ENCODE data around the gene ANKRD33B. TPM values are rescaled to one million over a fixed set of nuclear protein-coding genes. Genes with fewer than 3 reads are reported as not detected.

The ANKRD33B gene
- total RNA-seq, 1 donor from 2014 or later = 6.1 TPM

DNA sequence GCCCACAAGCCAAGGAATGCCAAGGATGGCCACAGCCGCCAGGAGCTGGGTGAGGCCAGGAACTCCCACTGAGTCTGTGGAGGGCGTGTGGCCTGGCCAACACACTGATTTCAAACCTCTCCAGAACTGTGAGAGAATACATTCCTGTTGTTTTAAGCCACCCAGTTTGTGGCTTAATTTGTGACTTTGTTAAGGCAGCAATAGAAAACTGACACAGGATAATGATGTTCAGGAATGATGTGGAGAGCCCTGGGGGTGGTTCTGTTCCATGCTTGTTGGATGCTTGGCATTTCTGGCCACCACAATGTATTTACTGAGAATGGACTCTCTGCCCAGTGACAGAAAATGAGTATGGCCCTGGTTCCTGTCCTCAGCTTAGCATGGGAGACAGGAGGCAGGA is 114.4 kb downstream of the ANKRD33B start:
- no peak overlapping the region for H3K27ac ChIP-seq
- no peaks in the 10 kb centered on the region for H3K9me3 ChIP-seq
- intact Hi-C loops (cut with DNase I) = no loop called here
- ATAC-seq (no peak), DNase-seq (no peak)
- H3K36me3 ChIP-seq = peaks cover 43% of the 10 kb centered on the region
- no peaks in the 10 kb centered on the region for H3K4me1 ChIP-seq
- TF ChIP-seq, protein P1, sequence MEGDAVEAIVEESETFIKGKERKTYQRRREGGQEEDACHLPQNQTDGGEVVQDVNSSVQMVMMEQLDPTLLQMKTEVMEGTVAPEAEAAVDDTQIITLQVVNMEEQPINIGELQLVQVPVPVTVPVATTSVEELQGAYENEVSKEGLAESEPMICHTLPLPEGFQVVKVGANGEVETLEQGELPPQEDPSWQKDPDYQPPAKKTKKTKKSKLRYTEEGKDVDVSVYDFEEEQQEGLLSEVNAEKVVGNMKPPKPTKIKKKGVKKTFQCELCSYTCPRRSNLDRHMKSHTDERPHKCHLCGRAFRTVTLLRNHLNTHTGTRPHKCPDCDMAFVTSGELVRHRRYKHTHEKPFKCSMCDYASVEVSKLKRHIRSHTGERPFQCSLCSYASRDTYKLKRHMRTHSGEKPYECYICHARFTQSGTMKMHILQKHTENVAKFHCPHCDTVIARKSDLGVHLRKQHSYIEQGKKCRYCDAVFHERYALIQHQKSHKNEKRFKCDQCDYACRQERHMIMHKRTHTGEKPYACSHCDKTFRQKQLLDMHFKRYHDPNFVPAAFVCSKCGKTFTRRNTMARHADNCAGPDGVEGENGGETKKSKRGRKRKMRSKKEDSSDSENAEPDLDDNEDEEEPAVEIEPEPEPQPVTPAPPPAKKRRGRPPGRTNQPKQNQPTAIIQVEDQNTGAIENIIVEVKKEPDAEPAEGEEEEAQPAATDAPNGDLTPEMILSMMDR (IDR thresholded peaks at IDR 0.05) = no peak
- H3K4me3 ChIP-seq = no peak overlapping the region
- H3K27me3 ChIP-seq = no peaks in the 10 kb centered on the region

DNA sequence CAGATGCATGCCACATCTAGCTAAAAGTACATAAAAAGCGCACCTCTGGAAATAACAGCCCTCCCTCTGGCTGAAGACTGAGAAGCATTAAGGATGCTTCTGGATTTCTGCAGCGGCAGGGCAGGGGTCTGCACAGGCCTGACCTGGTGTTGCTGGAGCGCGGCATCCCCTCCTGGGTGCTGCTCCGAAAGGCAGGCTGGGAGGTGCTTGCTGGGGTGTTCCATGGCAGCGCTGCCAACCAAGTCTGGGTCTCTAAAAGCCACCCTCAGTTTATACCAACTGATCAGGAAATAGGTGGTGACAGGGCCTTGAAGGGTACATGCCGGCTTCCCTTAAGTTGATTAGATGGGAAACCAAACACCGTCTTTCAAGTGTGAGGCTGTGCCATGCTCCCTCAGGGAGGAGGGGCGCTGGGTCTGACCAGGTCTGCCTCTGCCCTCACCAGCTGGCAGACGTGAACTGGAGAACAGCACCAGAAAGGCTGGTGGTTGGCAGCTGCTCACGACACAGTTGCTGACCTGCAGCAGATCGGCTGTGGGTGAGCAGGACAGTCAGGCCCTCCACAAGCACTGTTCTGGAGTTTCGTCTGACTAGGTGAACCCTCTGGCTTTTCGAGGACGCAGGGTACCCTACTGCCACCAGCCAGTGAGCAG is 115.6 kb downstream of the ANKRD33B start:
- no peak for ATAC-seq
- no peaks in the 10 kb centered on the region for H3K9me3 ChIP-seq
- intact Hi-C loops (cut with DNase I) = no loop called here
- H3K36me3 ChIP-seq = peaks cover 47% of the 10 kb centered on the region
- H3K27me3 ChIP-seq = no peaks in the 10 kb centered on the region
- DNase-seq = no peak
- no peaks in the 10 kb centered on the region for H3K4me1 ChIP-seq
- TF ChIP-seq, protein P1 (IDR thresholded peaks at IDR 0.05) = no peak
- H3K4me3 ChIP-seq = no peak overlapping the region
- H3K27ac ChIP-seq = no peak overlapping the region

GRCh38 chr5:10680876-10681481 is 117.1 kb downstream of the ANKRD33B start:
- Histone ChIP-seq H3K36me3 (peaks cover 47% of the 10 kb centered on the region), H3K4me3 (no peak overlapping the region), H3K9me3 (no peaks in the 10 kb centered on the region), H3K27ac (no peak overlapping the region), H3K4me1 (no peaks in the 10 kb centered on the region), H3K27me3 (no peaks in the 10 kb centered on the region)
- ATAC-seq (no peak), DNase-seq (no peak)
- intact Hi-C loops (cut with DNase I) = no loop called here
- TF ChIP-seq, protein P1 (IDR thresholded peaks at IDR 0.05) = no peak

- Histone ChIP-seq H3K36me3 (peaks cover 47% of the 10 kb centered on the region), H3K27ac (no peak overlapping the region), H3K27me3 (no peaks in the 10 kb centered on the region), H3K4me1 (no peaks in the 10 kb centered on the region), H3K9me3 (no peaks in the 10 kb centered on the region), H3K4me3 (no peak overlapping the region)
- no peak for ATAC-seq
- DNase-seq = no peak
- intact Hi-C loops (cut with DNase I) = no loop called here
- TF ChIP-seq, protein P1 (IDR thresholded peaks at IDR 0.05) = no peak
Observed at GRCh38 chr5:10681731-10682679, 118.1 kb downstream of the ANKRD33B start.

DNA sequence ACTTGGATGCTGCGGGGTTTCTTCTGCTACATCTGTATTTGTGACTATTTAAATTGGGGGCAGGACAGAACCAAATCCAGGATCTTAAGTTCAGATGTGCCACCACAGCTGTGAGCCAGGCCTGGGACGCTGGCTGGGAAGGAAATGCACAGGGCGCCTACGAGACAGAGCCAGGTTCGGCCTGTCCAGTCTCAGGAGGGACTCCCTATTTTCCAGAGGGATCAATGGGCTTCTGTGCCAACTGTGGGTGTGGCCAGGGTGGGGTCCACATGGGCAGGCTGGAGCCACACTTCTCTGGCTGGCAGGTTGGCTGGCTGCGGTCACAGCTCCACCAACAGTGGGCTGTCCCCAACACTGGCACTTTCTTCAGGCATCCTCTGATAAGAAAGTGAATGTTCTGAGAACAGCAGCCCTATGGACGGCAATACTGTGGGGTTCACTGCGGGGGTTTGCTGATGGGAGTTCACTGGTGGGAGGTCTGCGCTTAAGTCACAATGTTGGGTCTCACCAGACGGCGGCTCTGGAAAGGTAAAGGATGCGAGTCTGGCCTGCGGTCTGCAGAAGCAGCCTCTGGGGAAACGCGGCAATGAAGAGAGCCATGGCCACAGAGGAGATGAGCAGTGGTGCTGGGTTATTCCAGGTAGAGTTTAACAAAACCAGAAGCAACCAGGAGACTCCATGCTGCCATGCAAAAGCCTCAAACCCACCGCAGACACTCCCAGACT is 119.1 kb downstream of the ANKRD33B start:
- DNase-seq (no peak), ATAC-seq (no peak)
- Histone ChIP-seq H3K4me1 (no peaks in the 10 kb centered on the region), H3K4me3 (no peak overlapping the region), H3K36me3 (peaks cover 47% of the 10 kb centered on the region), H3K27me3 (no peaks in the 10 kb centered on the region), H3K9me3 (no peaks in the 10 kb centered on the region), H3K27ac (no peak overlapping the region)
- intact Hi-C loops (cut with DNase I) = no loop called here
- TF ChIP-seq, protein P1 (IDR thresholded peaks at IDR 0.05) = no peak
